Measurements from ENCODE around the gene HIBADH.

DNA sequence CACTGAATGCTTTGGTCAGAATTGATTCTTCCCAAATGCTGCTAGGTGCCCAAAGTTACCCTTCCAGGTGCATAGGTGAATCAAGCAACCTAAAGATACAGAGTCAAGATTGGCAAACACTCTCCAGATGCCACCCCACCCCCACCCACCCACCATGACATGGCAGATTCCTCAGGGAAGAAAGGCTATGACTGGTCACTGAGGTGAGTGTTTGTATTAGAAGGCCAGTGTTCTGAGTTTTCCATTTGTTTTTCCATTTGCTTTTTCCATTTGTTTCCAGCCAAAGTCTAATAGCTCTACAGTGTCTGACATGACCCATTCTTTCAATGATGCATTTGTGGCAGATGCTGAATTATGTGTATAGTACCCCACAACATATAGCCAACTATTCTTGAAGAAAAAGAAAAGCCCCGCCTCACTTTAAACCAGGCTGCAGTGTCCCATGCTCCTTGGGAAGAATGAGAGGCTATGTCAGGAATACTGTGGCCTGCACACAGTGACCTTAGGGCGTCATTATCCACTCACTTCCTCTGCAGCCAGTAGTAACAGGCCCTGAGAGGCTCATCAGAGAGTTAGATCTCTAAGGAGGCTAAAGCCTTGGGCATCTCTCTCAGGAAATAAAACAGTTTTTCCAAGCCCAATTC, 16.1 kb upstream of the HIBADH start:
- TF ChIP-seq CTCF (conservative IDR thresholded peaks at IDR 0.05; ENCODE audit: low read depth, low read length) (no peak), FOS (IDR thresholded peaks at IDR 0.05; ENCODE audit: low read depth, low read length) (no peak), POLR2A (IDR thresholded peaks at IDR 0.05; ENCODE audit: low read depth, low read length) (no peak), BHLHE40 (IDR thresholded peaks at IDR 0.05; ENCODE audit: low read depth, low read length) (no peak)

Data from IMR-90 (cell line).